ENCODE data around the gene ZNF516.

The ZNF516 gene

DNA sequence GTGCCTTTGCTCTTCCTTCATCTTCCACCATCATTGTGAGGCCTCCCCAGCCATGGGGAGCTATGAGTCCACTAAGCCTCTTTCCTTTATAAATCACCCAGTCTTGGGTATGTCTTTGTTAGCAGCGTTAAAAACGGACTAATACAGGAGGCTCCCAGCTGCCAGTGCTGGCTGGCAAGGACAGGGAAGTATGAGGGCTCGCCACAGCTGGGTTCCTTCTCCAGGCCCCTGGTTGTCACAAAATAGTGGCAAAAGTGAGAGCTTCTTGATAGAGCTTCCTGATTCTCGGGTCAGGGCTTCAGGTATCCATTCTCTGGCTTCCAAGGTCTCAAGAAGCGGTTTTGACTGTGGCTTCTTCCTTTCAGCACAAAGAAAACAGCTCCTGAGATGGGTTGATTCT, 85.0 kb downstream of the ZNF516 start:
- Histone ChIP-seq H3K4me3 (ENCODE audit: low read depth in 1 of 2, low read length in 2 of 2) (no peak overlapping the region), H3K9me3 (ENCODE audit: control insufficient read depth in 1 of 2, low read length in 2 of 2) (no peaks in the 10 kb centered on the region), H3K4me1 (ENCODE audit: control insufficient read depth in 1 of 2, insufficient read depth in 2 of 2, low read length in 2 of 2) (no peaks in the 10 kb centered on the region), H3K9ac (ENCODE audit: low read depth in 1 of 2, low read length in 2 of 2) (no peak overlapping the region), H3K27me3 (ENCODE audit: control insufficient read depth in 1 of 2, insufficient read depth in 2 of 2, low read length in 2 of 2) (no peaks in the 10 kb centered on the region), H3K27ac (ENCODE audit: low read depth, low read length) (no peak overlapping the region), H3K36me3 (ENCODE audit: control insufficient read depth in 1 of 2, insufficient read depth in 2 of 2, low read length in 2 of 2) (peaks cover 0 to 4% of the 10 kb centered on the region in 2 donors)

DNA sequence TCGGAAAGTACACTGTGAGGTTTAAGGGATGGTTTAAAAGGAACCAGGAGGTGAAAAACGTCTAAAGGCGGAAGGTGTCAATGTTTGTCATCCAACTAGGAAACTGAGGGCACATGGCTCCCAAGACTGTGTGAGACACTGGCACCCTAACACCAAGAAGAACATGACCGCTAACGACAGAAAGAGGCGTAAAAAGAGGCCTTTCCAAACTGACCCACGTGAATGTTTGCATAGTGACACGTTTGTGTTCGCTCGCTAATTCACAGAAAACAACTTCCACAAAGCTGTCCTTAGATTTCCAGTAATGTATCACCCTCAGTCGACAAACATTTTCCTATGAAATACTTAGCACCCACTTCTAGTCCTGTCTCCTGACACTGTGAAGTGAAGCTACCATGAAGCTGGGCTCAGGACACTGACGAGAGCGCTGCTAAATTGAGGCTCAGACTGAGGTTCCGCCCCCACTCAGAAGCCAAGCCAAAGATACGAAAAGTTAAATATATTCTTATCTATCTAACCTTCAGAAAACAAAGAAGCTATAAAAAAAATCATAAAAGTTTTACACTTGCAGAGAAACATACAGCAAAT, 86.5 kb downstream of the ZNF516 start:
- Histone ChIP-seq H3K36me3 (ENCODE audit: control insufficient read depth in 1 of 2, insufficient read depth in 2 of 2, low read length in 2 of 2) (peaks cover 6 to 13% of the 10 kb centered on the region in 2 donors), H3K9ac (ENCODE audit: low read depth in 1 of 2, low read length in 2 of 2) (no peak overlapping the region), H3K9me3 (ENCODE audit: control insufficient read depth in 1 of 2, low read length in 2 of 2) (no peaks in the 10 kb centered on the region), H3K27me3 (ENCODE audit: control insufficient read depth in 1 of 2, insufficient read depth in 2 of 2, low read length in 2 of 2) (no peaks in the 10 kb centered on the region), H3K27ac (ENCODE audit: low read depth, low read length) (no peak overlapping the region), H3K4me1 (ENCODE audit: control insufficient read depth in 1 of 2, insufficient read depth in 2 of 2, low read length in 2 of 2) (no peaks in the 10 kb centered on the region), H3K4me3 (ENCODE audit: low read depth in 1 of 2, low read length in 2 of 2) (no peak overlapping the region)

- Histone ChIP-seq H3K9me3 (ENCODE audit: control insufficient read depth in 1 of 2, low read length in 2 of 2) (no peaks in the 10 kb centered on the region), H3K4me1 (ENCODE audit: control insufficient read depth in 1 of 2, insufficient read depth in 2 of 2, low read length in 2 of 2) (no peaks in the 10 kb centered on the region), H3K9ac (ENCODE audit: low read depth in 1 of 2, low read length in 2 of 2) (no peak overlapping the region), H3K36me3 (ENCODE audit: control insufficient read depth in 1 of 2, insufficient read depth in 2 of 2, low read length in 2 of 2) (peaks cover 6 to 13% of the 10 kb centered on the region in 2 donors), H3K4me3 (ENCODE audit: low read depth in 1 of 2, low read length in 2 of 2) (no peak overlapping the region), H3K27me3 (ENCODE audit: control insufficient read depth in 1 of 2, insufficient read depth in 2 of 2, low read length in 2 of 2) (no peaks in the 10 kb centered on the region), H3K27ac (ENCODE audit: low read depth, low read length) (no peak overlapping the region)
These were observed 87.4 kb downstream of the ZNF516 start for GRCh38 chr18:76407681-76408080.

GRCh38 chr18:76406791-76407190, 88.3 kb downstream of the ZNF516 start:
- no peaks in the 10 kb centered on the region for H3K4me1 ChIP-seq (ENCODE audit: control insufficient read depth in 1 of 2, insufficient read depth in 2 of 2, low read length in 2 of 2)
- H3K4me3 ChIP-seq (ENCODE audit: low read depth in 1 of 2, low read length in 2 of 2), result no peak overlapping the region
- no peak overlapping the region for H3K9ac ChIP-seq (ENCODE audit: low read depth in 1 of 2, low read length in 2 of 2)
- peaks cover 6 to 13% of the 10 kb centered on the region in 2 donors for H3K36me3 ChIP-seq (ENCODE audit: control insufficient read depth in 1 of 2, insufficient read depth in 2 of 2, low read length in 2 of 2)
- no peaks in the 10 kb centered on the region for H3K9me3 ChIP-seq (ENCODE audit: control insufficient read depth in 1 of 2, low read length in 2 of 2)
- no peaks in the 10 kb centered on the region for H3K27me3 ChIP-seq (ENCODE audit: control insufficient read depth in 1 of 2, insufficient read depth in 2 of 2, low read length in 2 of 2)
- no peak overlapping the region for H3K27ac ChIP-seq (ENCODE audit: low read depth, low read length)

DNA sequence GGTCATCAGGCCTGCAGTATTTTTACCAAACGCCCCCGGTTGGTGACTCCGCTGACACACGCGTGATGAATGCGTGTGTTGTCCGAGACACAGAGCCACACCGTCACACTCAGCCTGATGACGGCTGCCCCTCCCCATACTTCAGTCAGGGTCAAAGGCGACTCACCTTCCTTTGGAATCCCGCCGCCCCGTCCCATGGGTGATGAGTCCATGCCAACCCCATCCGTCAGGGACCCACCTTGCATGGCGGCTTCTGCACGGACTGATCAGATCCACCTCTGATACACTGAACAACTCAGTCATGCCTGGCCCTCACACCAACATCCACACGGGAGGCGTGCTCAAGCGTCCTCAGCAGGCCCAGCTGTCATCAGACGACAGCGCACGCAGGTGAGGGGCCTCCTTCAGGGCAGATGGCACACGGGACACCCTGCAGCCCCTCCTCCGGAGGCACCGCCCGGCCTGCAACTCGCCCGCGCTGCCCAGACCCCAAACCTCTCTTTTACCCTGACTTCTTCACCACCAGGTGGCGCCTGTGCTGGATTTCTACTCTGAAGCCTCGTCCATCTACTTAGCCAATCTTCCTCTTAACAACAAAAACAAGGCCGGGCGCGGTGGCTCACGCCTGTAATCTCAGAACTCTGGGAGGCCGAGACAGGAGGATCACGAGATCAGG, 89.2 kb downstream of the ZNF516 start:
- no peaks in the 10 kb centered on the region for H3K4me1 ChIP-seq (ENCODE audit: control insufficient read depth in 1 of 2, insufficient read depth in 2 of 2, low read length in 2 of 2)
- no peak overlapping the region for H3K27ac ChIP-seq (ENCODE audit: low read depth, low read length)
- H3K9ac ChIP-seq (ENCODE audit: low read depth in 1 of 2, low read length in 2 of 2), result no peak overlapping the region

GRCh38 chr18:76405280-76405679, 89.8 kb downstream of the ZNF516 start:
- H3K4me1 ChIP-seq (ENCODE audit: control insufficient read depth in 1 of 2, insufficient read depth in 2 of 2, low read length in 2 of 2), result no peaks in the 10 kb centered on the region
- H3K9ac ChIP-seq (ENCODE audit: low read depth in 1 of 2, low read length in 2 of 2), result no peak overlapping the region
- no peaks in the 10 kb centered on the region for H3K9me3 ChIP-seq (ENCODE audit: control insufficient read depth in 1 of 2, low read length in 2 of 2)
- H3K27ac ChIP-seq (ENCODE audit: low read depth, low read length), result no peak overlapping the region
- no peaks in the 10 kb centered on the region for H3K27me3 ChIP-seq (ENCODE audit: control insufficient read depth in 1 of 2, insufficient read depth in 2 of 2, low read length in 2 of 2)
- H3K4me3 ChIP-seq (ENCODE audit: low read depth in 1 of 2, low read length in 2 of 2), result no peak overlapping the region
- peaks cover 6 to 13% of the 10 kb centered on the region in 2 donors for H3K36me3 ChIP-seq (ENCODE audit: control insufficient read depth in 1 of 2, insufficient read depth in 2 of 2, low read length in 2 of 2)

More for the DNA sequence above, 89.2 kb downstream of the ZNF516 start:
- H3K36me3 ChIP-seq (ENCODE audit: control insufficient read depth in 1 of 2, insufficient read depth in 2 of 2, low read length in 2 of 2), result peaks cover 6 to 13% of the 10 kb centered on the region in 2 donors
- no peaks in the 10 kb centered on the region for H3K27me3 ChIP-seq (ENCODE audit: control insufficient read depth in 1 of 2, insufficient read depth in 2 of 2, low read length in 2 of 2)
- H3K9me3 ChIP-seq (ENCODE audit: control insufficient read depth in 1 of 2, low read length in 2 of 2), result no peaks in the 10 kb centered on the region
- H3K4me3 ChIP-seq (ENCODE audit: low read depth in 1 of 2, low read length in 2 of 2), result no peak overlapping the region

DNA sequence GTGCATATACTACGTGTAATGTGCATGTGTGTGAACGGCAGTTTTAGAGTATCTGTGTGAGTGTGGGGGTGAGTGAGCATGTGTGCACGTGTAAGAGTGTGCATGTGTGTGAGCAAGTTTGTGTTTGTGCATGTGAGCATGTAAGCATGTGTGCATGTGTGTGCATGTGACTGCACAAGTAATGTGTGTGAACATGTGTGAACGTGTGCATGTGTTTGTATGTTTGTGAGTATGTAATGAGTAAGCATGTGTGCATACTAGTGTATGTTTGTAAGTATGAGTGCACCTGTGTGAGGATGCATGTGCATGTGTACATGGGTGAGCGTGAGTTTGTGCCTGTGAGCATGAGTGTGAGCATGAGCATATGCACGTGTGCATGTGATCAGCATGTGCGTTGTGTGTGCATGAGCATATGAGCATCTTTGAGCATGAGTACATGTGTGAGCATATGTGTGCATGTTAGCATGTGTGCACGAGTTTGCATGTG, 90.7 kb downstream of the ZNF516 start:
- H3K9me3 ChIP-seq (ENCODE audit: control insufficient read depth in 1 of 2, low read length in 2 of 2), result no peaks in the 10 kb centered on the region
- no peak overlapping the region for H3K9ac ChIP-seq (ENCODE audit: low read depth in 1 of 2, low read length in 2 of 2)
- H3K27ac ChIP-seq (ENCODE audit: low read depth, low read length), result no peak overlapping the region
- peaks cover 6 to 13% of the 10 kb centered on the region in 2 donors for H3K36me3 ChIP-seq (ENCODE audit: control insufficient read depth in 1 of 2, insufficient read depth in 2 of 2, low read length in 2 of 2)
- H3K27me3 ChIP-seq (ENCODE audit: control insufficient read depth in 1 of 2, insufficient read depth in 2 of 2, low read length in 2 of 2), result no peaks in the 10 kb centered on the region
- H3K4me1 ChIP-seq (ENCODE audit: control insufficient read depth in 1 of 2, insufficient read depth in 2 of 2, low read length in 2 of 2), result no peaks in the 10 kb centered on the region
- H3K4me3 ChIP-seq (ENCODE audit: low read depth in 1 of 2, low read length in 2 of 2), result no peak overlapping the region

- Histone ChIP-seq H3K9ac (ENCODE audit: low read depth in 1 of 2, low read length in 2 of 2) (no peak overlapping the region), H3K4me1 (ENCODE audit: control insufficient read depth in 1 of 2, insufficient read depth in 2 of 2, low read length in 2 of 2) (peaks cover 6 to 9% of the 10 kb centered on the region in 2 donors), H3K9me3 (ENCODE audit: control insufficient read depth in 1 of 2, low read length in 2 of 2) (no peaks in the 10 kb centered on the region), H3K27ac (ENCODE audit: low read depth, low read length) (no peak overlapping the region), H3K36me3 (ENCODE audit: control insufficient read depth in 1 of 2, insufficient read depth in 2 of 2, low read length in 2 of 2) (peaks cover 6 to 13% of the 10 kb centered on the region in 2 donors), H3K27me3 (ENCODE audit: control insufficient read depth in 1 of 2, insufficient read depth in 2 of 2, low read length in 2 of 2) (no peaks in the 10 kb centered on the region), H3K4me3 (ENCODE audit: low read depth in 1 of 2, low read length in 2 of 2) (no peak overlapping the region)
These were observed 92.7 kb downstream of the ZNF516 start for GRCh38 chr18:76402026-76402990.

- Histone ChIP-seq H3K36me3 (ENCODE audit: control insufficient read depth in 1 of 2, insufficient read depth in 2 of 2, low read length in 2 of 2) (peaks cover 6 to 13% of the 10 kb centered on the region in 2 donors), H3K4me3 (ENCODE audit: low read depth in 1 of 2, low read length in 2 of 2) (no peak overlapping the region), H3K9me3 (ENCODE audit: control insufficient read depth in 1 of 2, low read length in 2 of 2) (no peaks in the 10 kb centered on the region), H3K9ac (ENCODE audit: low read depth in 1 of 2, low read length in 2 of 2) (no peak overlapping the region), H3K27ac (ENCODE audit: low read depth, low read length) (no peak overlapping the region), H3K27me3 (ENCODE audit: control insufficient read depth in 1 of 2, insufficient read depth in 2 of 2, low read length in 2 of 2) (no peaks in the 10 kb centered on the region), H3K4me1 (ENCODE audit: control insufficient read depth in 1 of 2, insufficient read depth in 2 of 2, low read length in 2 of 2) (peaks cover 6 to 9% of the 10 kb centered on the region in 2 donors)
These were observed 93.5 kb downstream of the ZNF516 start for GRCh38 chr18:76401498-76401897.
